ENCODE measurements around the gene MEI1. TPM values are rescaled to one million over a fixed set of nuclear protein-coding genes. Genes with fewer than 3 reads are reported as not detected.

MEI1 gene
- total and polyA plus RNA-seq, 2 donors (not counting 1 experiment from before 2014, with no cell fraction given), result 50.1 to 64.8 TPM

- Mint-ChIP-seq H3K4me1 (peaks cover 6% of the 10 kb centered on the region), H3K4me3 (no peak overlapping the region), H3K27ac (no peak overlapping the region), H3K27me3 (no peaks in the 10 kb centered on the region), H3K9me3 (ENCODE audit: insufficient read depth) (no peaks in the 10 kb centered on the region)
- ATAC-seq (ENCODE audit: low read depth) (no peak), DNase-seq (no peak)
- Histone ChIP-seq H3K27ac (ENCODE audit: low read length in 2 of 2) (no peak overlapping the region), H3K9me3 (ENCODE audit: control extremely low read depth in 1 of 3, control insufficient read depth in 2 of 3, insufficient read depth in 1 of 3, low read length in 2 of 3) (no peaks in the 10 kb centered on the region), H3K79me2 (ENCODE audit: control insufficient read depth, insufficient read depth, low read length) (no peaks in the 10 kb centered on the region), H3K4me2 (replicated peaks; ENCODE audit: low read depth, low read length, poor library complexity, severe bottlenecking) (no peak overlapping the region), H4K20me1 (ENCODE audit: control insufficient read depth, insufficient read depth, low read length, poor library complexity, severe bottlenecking) (no peaks in the 10 kb centered on the region), H3K36me3 (replicated peaks in 1 of 2; ENCODE audit: control extremely low read depth in 1 of 2, control insufficient read depth in 1 of 2, extremely low read depth in 1 of 2, insufficient read depth in 2 of 2, low read length in 1 of 2) (no peaks in the 10 kb centered on the region), H3K4me3 (ENCODE audit: control extremely low read depth in 1 of 5, extremely low read depth in 1 of 5, insufficient read depth in 1 of 5, low read depth in 2 of 5, low read length in 4 of 5) (no peak overlapping the region), H3K27me3 (replicated peaks in 1 of 4; ENCODE audit: control extremely low read depth in 1 of 4, control insufficient read depth in 3 of 4, insufficient read depth in 4 of 4, low read length in 3 of 4) (no peaks in the 10 kb centered on the region), H3K9ac (ENCODE audit: low read length) (no peak overlapping the region), H2AFZ (ENCODE audit: insufficient read depth, low read depth, low read length, poor library complexity, severe bottlenecking) (no peak overlapping the region), H3K4me1 (ENCODE audit: control insufficient read depth in 2 of 2, insufficient read depth in 2 of 2, low read length in 2 of 2) (no peaks in the 10 kb centered on the region)
- WGBS (ENCODE audit: insufficient coverage), result 70% methylated on average over 3 of the region's 5 CpGs
- no peak for TF ChIP-seq EZH2 (IDR thresholded peaks at IDR 0.05; ENCODE audit: borderline replicate concordance, insufficient read depth, low read depth, low read length, poor library complexity, severe bottlenecking)
- no peak for TF ChIP-seq CTCF (IDR thresholded peaks at IDR 0.05)
- CTCF ChIA-PET, result interaction anchor here (0.6 to 1.8 kb wide), 3 partner anchors 34 to 69 kb away, joined by 4 to 6 read pairs (median 5); partner anchors contain the start of gene CCDC134
- intact Hi-C loops (cut with micrococcal nuclease), result no loop called here
- POLR2A ChIA-PET, result no interaction called here
Measured at GRCh38 chr22:41766476-41766875, 67.2 kb downstream of the MEI1 start.

- Histone ChIP-seq H3K9ac (ENCODE audit: low read length) (no peak overlapping the region), H4K20me1 (ENCODE audit: control insufficient read depth, insufficient read depth, low read length, poor library complexity, severe bottlenecking) (no peaks in the 10 kb centered on the region), H3K27me3 (replicated peaks in 1 of 4; ENCODE audit: control extremely low read depth in 1 of 4, control insufficient read depth in 3 of 4, insufficient read depth in 4 of 4, low read length in 3 of 4) (no peaks in the 10 kb centered on the region), H3K4me3 (ENCODE audit: control extremely low read depth in 1 of 5, extremely low read depth in 1 of 5, insufficient read depth in 1 of 5, low read depth in 2 of 5, low read length in 4 of 5) (no peak overlapping the region), H3K27ac (ENCODE audit: low read length in 2 of 2) (no peak overlapping the region), H3K9me3 (ENCODE audit: control extremely low read depth in 1 of 3, control insufficient read depth in 2 of 3, insufficient read depth in 1 of 3, low read length in 2 of 3) (no peaks in the 10 kb centered on the region), H3K4me1 (ENCODE audit: control insufficient read depth in 2 of 2, insufficient read depth in 2 of 2, low read length in 2 of 2) (no peaks in the 10 kb centered on the region), H3K4me2 (replicated peaks; ENCODE audit: low read depth, low read length, poor library complexity, severe bottlenecking) (no peak overlapping the region), H3K36me3 (replicated peaks in 1 of 2; ENCODE audit: control extremely low read depth in 1 of 2, control insufficient read depth in 1 of 2, extremely low read depth in 1 of 2, insufficient read depth in 2 of 2, low read length in 1 of 2) (no peaks in the 10 kb centered on the region), H3K79me2 (ENCODE audit: control insufficient read depth, insufficient read depth, low read length) (no peaks in the 10 kb centered on the region), H2AFZ (ENCODE audit: insufficient read depth, low read depth, low read length, poor library complexity, severe bottlenecking) (no peak overlapping the region)
- Mint-ChIP-seq H3K4me1 (no peaks in the 10 kb centered on the region), H3K27ac (no peak overlapping the region), H3K9me3 (ENCODE audit: insufficient read depth) (no peaks in the 10 kb centered on the region), H3K27me3 (peaks cover 4% of the 10 kb centered on the region), H3K4me3 (no peak overlapping the region)
- ChIA-PET CTCF (interaction anchor here (0.6 to 1.3 kb wide), 2 partner anchors 191 to 326 kb away, joined by 3 read pairs; no protein-coding TSS in a partner anchor), POLR2A (no interaction called here)
- WGBS (ENCODE audit: insufficient coverage), result no CpG with 5 or more reads among the region's 2 CpGs
- intact Hi-C loops (cut with micrococcal nuclease), result loop anchor here (2.0 kb wide), 1 partner anchor 14 kb away; no protein-coding TSS in a partner anchor
- no peak for DNase-seq
- TF ChIP-seq CTCF (IDR thresholded peaks at IDR 0.05) (no peak), EZH2 (IDR thresholded peaks at IDR 0.05; ENCODE audit: borderline replicate concordance, insufficient read depth, low read depth, low read length, poor library complexity, severe bottlenecking) (no peak)
- no peak for ATAC-seq (ENCODE audit: low read depth)
Measured at GRCh38 chr22:41768430-41768829, 69.1 kb downstream of the MEI1 start.

Data from B cell (primary cell).